PC-9 (cell line): ENCODE data around the gene THADA. TPM values are rescaled to one million over a fixed set of nuclear protein-coding genes. Genes with fewer than 3 reads are reported as not detected.

Experiments
- BruUV-seq: library from RNA; stranded (reverse); fragments of 400-500 nt; replicated peaks from 2 replicates; lab custom pipeline; 2021; lab: Mats Ljungman, UMichigan
- CTCF ChIA-PET: fragments of 300-600 bp; sonication (Branson Sonifier 250); formaldehyde crosslinking; loops from one replicate; lab custom pipeline; 2022; ENCODE audit warnings: antibody characterized with exemption; lab: Charles Lee
- POLR2A ChIA-PET: fragments of 300-600 bp; sonication (Branson Sonifier 250); formaldehyde crosslinking; loops from one replicate; lab custom pipeline; 2022; ENCODE audit warnings: antibody characterized with exemption; ENCODE audit not compliant: unreplicated experiment; lab: Charles Lee
- DNase-seq, 2 experiments: peaks; one replicate each; pipeline versions ENCODE4 v3.0.0 to v3.0.0-alpha.2; 2015 to 2022; ENCODE audit warnings: mixed read lengths in 1 of 2
- H2AFZ ChIP-seq: fragments of 200-600 bp; sonication (generic); 2 replicates; pipeline ENCODE4 v1.8.1; 2017; ENCODE audit warnings: antibody characterized with exemption
- H3F3A ChIP-seq: fragments of 200-600 bp; sonication (generic); 2 replicates; pipeline ENCODE4 v1.8.1; 2017; ENCODE audit warnings: antibody characterized with exemption, mild to moderate bottlenecking, low read depth; ENCODE audit not compliant: insufficient read depth
- H3K27ac ChIP-seq: fragments of 200-600 bp; sonication (generic); 2 replicates; pipeline ENCODE4 v1.6.1; 2016; ENCODE audit warnings: mixed run types
- H3K27me3 ChIP-seq: fragments of 200-600 bp; sonication (generic); 2 replicates; pipeline ENCODE4 v1.6.1; 2016; ENCODE audit warnings: low read depth, mixed run types; ENCODE audit not compliant: insufficient read depth
- H3K36me3 ChIP-seq: fragments of 200-600 bp; sonication (generic); 2 replicates; pipeline ENCODE4 v1.6.1; 2016; ENCODE audit warnings: low read depth, mixed run types
- H3K4me1 ChIP-seq: fragments of 200-600 bp; sonication (generic); replicated peaks from 2 replicates; pipeline ENCODE4 v1.6.1; 2016; ENCODE audit warnings: mixed run types; ENCODE audit not compliant: insufficient read depth
- H3K4me2 ChIP-seq: fragments of 200-600 bp; sonication (generic); 2 replicates; pipeline ENCODE4 v1.6.1; 2017; ENCODE audit warnings: mixed run types
- H3K4me3 ChIP-seq: fragments of 200-600 bp; sonication (generic); 2 replicates; pipeline ENCODE4 v1.6.1; 2016; ENCODE audit warnings: mixed run types
- H3K79me2 ChIP-seq: fragments of 200-600 bp; sonication (generic); 2 replicates; pipeline ENCODE4 v1.6.1; 2017; ENCODE audit warnings: low read depth, mixed run types
- H3K9me2 ChIP-seq: fragments of 200-600 bp; sonication (generic); 2 replicates; pipeline ENCODE4 v1.8.1; 2017; ENCODE audit warnings: mild to moderate bottlenecking; ENCODE audit not compliant: insufficient read depth
- H3K9me3 ChIP-seq: fragments of 200-600 bp; sonication (generic); 2 replicates; pipeline ENCODE4 v1.8.1; 2016; ENCODE audit warnings: low read depth; ENCODE audit not compliant: insufficient read depth
- H4K20me1 ChIP-seq: fragments of 200-600 bp; sonication (generic); 2 replicates; pipeline ENCODE4 v1.8.1; 2017; ENCODE audit not compliant: insufficient read depth
- EZH2 ChIP-seq: fragments of 200-600 bp; sonication (generic); IDR thresholded peaks from 2 replicates; pipeline ENCODE4 v1.8.0; 2017; ENCODE audit warnings: antibody characterized with exemption, low read depth
- intact Hi-C: fragments of 100-400 bp; cut with micrococcal nuclease; formaldehyde crosslinking; loops from one replicate; pipeline ENCODE4 v1.10.0; 2022; ENCODE audit not compliant: unreplicated experiment
- total RNA-seq: library from RNA; stranded (reverse); gene quantifications from 2 replicates; pipeline ENCODE4 v1.2.3, GENCODE V29; 2021
- TF ChIP-seq, protein P1 (sequence below): fragments of 200-600 bp; sonication (generic); conservative IDR thresholded peaks from 2 replicates; pipeline ENCODE4 v1.6.1; 2017; ENCODE audit warnings: mixed run types, antibody characterized with exemption, mild to moderate bottlenecking, moderate library complexity

Gene THADA
- total RNA-seq, 1 experiment from 2014 or later, result 28.1 TPM

DNA sequence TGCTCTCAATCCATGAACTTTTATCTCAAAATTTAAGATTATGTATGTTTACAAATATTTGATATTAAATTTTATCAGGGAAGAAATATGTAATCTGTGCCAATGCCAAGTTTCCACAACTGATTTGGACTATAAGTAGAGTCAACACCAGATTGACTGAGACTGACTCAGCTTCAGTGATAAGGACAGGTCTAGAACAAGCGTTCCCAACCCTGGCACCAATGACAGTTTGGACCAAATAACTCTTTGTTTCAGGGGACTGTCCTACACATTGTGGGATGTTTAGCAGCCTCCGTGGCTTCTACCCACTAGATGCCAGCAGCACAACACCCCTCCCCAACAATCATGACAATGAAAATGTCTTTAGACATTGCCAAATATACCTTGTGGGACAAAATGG lies 165.3 kb downstream of the THADA start:
- ChIA-PET CTCF (no interaction called here), POLR2A (interaction anchor here (0.7 kb wide), 1 partner anchor 48 kb away, joined by 5 read pairs; no protein-coding TSS in a partner anchor)
- H3F3A ChIP-seq, result peaks cover 48% of the 10 kb centered on the region
- no peak overlapping the region for H3K4me2 ChIP-seq
- TF ChIP-seq EZH2, result no peak
- TF ChIP-seq, protein P1, sequence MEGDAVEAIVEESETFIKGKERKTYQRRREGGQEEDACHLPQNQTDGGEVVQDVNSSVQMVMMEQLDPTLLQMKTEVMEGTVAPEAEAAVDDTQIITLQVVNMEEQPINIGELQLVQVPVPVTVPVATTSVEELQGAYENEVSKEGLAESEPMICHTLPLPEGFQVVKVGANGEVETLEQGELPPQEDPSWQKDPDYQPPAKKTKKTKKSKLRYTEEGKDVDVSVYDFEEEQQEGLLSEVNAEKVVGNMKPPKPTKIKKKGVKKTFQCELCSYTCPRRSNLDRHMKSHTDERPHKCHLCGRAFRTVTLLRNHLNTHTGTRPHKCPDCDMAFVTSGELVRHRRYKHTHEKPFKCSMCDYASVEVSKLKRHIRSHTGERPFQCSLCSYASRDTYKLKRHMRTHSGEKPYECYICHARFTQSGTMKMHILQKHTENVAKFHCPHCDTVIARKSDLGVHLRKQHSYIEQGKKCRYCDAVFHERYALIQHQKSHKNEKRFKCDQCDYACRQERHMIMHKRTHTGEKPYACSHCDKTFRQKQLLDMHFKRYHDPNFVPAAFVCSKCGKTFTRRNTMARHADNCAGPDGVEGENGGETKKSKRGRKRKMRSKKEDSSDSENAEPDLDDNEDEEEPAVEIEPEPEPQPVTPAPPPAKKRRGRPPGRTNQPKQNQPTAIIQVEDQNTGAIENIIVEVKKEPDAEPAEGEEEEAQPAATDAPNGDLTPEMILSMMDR, result no peak
- H3K79me2 ChIP-seq, result peaks cover 9% of the 10 kb centered on the region; the same call in 1 of the 2 replicates
- H2AFZ ChIP-seq, result no peak overlapping the region
- no peaks in the 10 kb centered on the region for H3K27me3 ChIP-seq
- peak overlapping the region; percentile 93 for H3K27ac ChIP-seq
- H3K9me2 ChIP-seq, result no peaks in the 10 kb centered on the region
- peaks cover 55% of the 10 kb centered on the region for H3K4me1 ChIP-seq
- no peaks in the 10 kb centered on the region for H4K20me1 ChIP-seq
- H3K36me3 ChIP-seq, result peaks cover 15% of the 10 kb centered on the region; the same call in 1 of the 2 replicates
- no peak for DNase-seq
- no peaks in the 10 kb centered on the region; the same call in 1 of the 2 replicates for H3K9me3 ChIP-seq
- intact Hi-C loops, result no loop called here
- no TSS peak for BruUV-seq
- no peak overlapping the region for H3K4me3 ChIP-seq

DNA sequence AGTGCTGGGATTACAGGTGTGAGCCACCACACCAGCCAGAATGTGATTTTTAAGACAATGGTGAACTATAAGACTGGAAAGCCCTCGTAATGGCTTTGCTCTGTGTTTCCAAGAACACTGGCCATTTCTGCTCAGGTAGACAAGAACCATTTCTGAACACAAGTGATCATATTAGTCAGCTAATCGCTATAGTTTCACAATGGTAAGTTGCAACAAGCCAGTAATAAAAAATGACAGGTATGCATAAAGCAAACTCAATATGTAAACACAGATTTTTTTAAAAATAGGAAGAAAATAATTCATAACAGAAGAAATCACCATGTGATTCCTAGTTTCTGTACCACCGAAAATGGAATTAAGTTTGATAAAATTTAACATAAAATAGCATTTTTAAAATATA lies 166.5 kb downstream of the THADA start:
- intact Hi-C loops, result no loop called here
- Histone ChIP-seq H3K4me3 (no peak overlapping the region), H3K36me3 (peaks cover 15% of the 10 kb centered on the region; the same call in 1 of the 2 replicates), H3K4me1 (peaks cover 66% of the 10 kb centered on the region), H2AFZ (no peak overlapping the region), H3K9me2 (no peaks in the 10 kb centered on the region), H3K9me3 (no peaks in the 10 kb centered on the region; the same call in 1 of the 2 replicates), H3K27me3 (no peaks in the 10 kb centered on the region), H3K4me2 (peak overlapping the region; percentile 46), H3K27ac (peak overlapping the region; percentile 93), H4K20me1 (no peaks in the 10 kb centered on the region), H3F3A (peaks cover 55% of the 10 kb centered on the region), H3K79me2 (peaks cover 9% of the 10 kb centered on the region; the same call in 1 of the 2 replicates)
- peak in 1 of 2 experiments; percentile 98 for DNase-seq
- ChIA-PET POLR2A (interaction anchor here (0.6 kb wide), 1 partner anchor 202 kb away, joined by 3 read pairs; no protein-coding TSS in a partner anchor), CTCF (no interaction called here)
- TF ChIP-seq, protein P1, result no peak
- no peak for TF ChIP-seq EZH2
- no TSS peak for BruUV-seq

DNA sequence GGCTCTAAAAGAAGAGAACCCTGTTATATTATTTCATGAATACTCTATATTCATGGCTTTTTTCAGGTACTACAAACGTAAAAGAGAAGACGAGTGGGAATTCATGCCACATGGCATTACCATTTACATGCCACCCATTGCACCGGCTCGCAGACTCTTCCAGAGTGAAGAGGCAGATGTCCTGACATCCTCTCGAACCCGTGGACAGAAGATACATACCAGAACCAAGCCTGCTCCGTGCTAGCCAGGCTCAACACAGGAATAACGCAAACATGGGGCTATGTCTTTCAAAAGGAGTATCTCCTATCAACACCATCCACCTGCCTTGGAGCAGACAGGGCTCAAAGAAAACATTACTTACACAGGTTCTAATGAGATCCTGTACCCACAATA lies 168.8 kb downstream of the THADA start:
- Histone ChIP-seq H3K4me1 (peaks cover 76% of the 10 kb centered on the region), H3K9me2 (no peaks in the 10 kb centered on the region), H3K79me2 (peaks cover 9% of the 10 kb centered on the region; the same call in 1 of the 2 replicates), H3K4me3 (no peak overlapping the region), H3F3A (peaks cover 49% of the 10 kb centered on the region), H2AFZ (no peak overlapping the region), H3K4me2 (peak overlapping the region; percentile 60), H3K36me3 (peaks cover 18% of the 10 kb centered on the region; the same call in 1 of the 2 replicates), H3K27ac (peak overlapping the region; percentile 100), H3K9me3 (no peaks in the 10 kb centered on the region; the same call in 1 of the 2 replicates), H3K27me3 (no peaks in the 10 kb centered on the region), H4K20me1 (no peaks in the 10 kb centered on the region)
- TF ChIP-seq, protein P1, result no peak
- TF ChIP-seq EZH2, result no peak
- ChIA-PET POLR2A (no interaction called here), CTCF (no interaction called here)
- TSS peak; percentile 100 for BruUV-seq
- intact Hi-C loops, result no loop called here
- no peak for DNase-seq
